ENCODE measurements around the gene ANKRD35.

The ANKRD35 gene

DNA sequence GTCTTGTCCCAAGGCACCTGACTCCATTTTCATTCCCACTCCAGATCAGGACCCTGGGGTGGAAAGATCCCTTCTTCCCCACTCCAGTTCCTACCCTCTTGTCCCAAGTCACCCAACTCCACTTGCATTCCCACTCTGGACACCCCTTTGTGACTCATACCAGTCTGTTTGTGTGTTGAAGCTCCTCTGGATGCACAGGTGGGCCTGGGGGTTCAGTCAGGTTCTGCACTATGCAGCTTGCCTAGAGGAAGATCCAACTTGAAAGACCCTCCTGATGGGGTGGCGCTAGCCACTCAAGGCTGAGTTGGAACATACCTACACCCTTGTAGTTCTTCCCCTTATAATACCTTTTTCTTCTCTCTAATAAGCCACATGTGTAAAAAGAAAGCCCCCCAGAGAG is 9.8 kb upstream of the ANKRD35 start:
- no peak for DNase-seq

GRCh38 chr1:145893306-145894055 is 7.8 kb upstream of the ANKRD35 start:
- DNase-seq = no peak

DNA sequence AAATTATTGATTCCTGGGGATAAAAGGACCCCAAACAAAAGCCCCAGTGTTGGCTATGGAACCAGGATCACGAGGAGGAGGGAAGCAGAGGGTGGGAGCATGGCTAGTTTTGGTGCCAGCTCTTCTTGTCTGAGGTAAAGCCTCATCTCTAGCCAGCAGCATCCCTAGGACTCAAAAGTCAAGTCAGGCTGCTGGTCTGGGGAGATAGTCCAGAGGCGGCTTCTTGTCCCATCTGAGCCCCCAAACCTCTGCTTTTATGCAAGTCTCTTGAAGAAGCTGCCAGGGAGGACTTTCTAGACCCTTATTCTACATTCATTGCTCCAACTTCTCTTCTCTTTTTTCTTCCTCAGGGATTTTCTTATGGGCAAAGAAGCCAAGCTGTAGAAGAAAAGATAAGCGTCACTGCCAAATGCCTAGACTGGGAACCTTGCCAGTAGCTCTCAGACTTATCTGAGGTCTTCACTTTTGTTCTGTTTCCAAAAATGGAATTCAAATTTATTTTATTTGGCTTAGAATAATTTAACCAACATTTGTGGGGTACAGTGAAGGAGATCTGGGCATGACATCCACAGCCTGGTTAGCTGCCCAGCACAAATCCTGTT is 6.9 kb upstream of the ANKRD35 start:
- peak; percentile 30 for DNase-seq

GRCh38 chr1:145891587-145892485 is 6.2 kb upstream of the ANKRD35 start:
- DNase-seq = peak; percentile 100

DNA sequence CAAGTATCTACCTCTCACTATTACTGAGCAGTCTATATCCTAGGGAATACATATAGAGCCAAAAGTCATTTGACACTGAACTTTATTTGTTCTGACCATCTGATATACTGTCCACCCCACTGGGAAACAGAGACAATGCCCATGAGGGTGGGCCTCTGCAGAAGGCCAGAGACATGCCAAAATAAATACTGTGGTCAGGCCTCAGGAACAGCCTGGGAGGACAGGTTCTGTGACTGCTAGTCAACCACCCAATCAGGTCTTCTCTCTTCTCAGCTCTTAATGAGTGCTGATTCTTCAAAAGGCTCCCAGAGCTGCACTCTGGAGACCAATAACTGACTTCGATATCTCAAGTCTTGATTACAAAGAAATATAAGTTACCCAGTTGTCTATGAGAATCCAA is 5.5 kb upstream of the ANKRD35 start:
- no peak for DNase-seq

DNA sequence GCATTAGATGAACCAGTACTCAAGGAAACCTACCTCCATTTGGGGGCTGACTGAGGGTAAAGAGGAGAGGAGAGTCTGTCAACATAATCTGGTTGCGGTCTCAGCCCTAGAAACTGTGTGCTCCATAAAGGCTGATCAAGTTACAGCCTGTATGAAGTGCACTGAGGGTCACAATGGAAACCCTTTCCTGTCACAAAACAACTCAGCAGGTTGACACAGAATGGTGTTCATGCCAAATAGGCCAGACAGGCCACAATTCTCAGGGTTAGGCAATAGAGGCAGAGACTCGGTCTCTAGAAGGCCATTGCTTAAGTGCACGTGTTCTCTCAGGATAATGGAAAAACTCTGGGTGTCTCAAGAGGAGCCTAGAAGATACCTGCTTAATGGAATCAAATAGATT is 4.1 kb upstream of the ANKRD35 start:
- DNase-seq = no peak

- no peak for DNase-seq
Measured at GRCh38 chr1:145887631-145888030, 2.0 kb upstream of the ANKRD35 start.

DNA sequence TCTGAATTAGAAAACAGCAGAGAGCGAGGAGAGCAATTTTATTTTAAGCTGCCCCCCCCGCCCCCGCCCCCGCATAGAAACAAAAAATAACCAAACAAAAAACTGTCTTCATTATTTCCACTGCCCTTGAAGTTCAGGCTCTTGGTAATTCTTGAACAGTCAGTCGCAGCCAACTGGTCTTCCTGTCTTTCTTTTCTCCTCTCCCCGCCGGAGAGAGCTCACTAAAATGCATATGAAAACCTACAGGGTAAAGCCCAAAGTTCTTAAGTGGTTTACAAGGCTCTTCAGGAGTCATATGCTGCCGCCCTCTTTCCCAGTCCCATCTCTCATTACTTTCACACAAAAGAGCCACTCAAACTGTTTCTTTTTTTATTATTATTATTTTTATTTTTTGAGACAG is 1.1 kb upstream of the ANKRD35 start:
- DNase-seq = no peak

DNA sequence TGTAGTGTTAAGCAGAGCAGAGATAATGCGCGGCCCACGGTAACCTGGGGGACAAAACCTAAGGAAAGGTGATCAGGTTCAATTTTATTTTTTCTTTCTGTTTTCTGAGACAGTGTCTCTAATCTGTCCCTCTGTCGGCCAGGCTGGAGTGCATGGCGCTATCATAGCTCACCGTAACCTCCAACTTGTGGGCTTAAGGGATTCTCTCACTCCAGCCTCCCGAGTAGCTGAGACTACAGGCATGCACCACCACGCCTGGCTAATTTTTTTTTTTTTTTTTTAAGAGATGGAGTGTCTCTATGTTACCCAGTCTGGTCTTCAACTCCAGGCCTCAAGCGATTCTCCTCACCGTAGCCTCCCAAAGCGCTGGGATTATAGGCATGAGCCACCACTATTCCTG is 724 bp upstream of the ANKRD35 start:
- DNase-seq = no peak

- peak; percentile 38 for DNase-seq
Measured at GRCh38 chr1:145884675-145885074, 991 bp downstream of the ANKRD35 start.

DNA sequence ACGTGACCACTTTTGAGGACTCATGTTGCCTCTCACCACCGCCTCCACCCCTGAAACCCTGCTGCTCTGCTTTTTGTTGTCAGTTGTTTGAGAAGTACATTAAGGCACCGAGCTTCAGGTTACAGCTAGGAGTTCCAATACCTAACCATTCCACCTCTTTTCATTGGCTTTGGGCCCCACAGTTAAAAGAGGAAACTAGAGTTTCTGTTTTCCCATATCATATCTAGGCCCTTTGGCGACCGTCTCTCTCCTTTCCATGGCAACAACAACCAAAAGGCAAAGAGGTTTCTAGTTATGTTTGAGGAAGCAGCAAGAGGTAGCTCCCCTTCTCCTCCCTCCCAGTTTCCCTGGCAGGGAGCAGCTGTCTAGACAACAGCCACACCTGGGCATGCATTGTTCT is 5.9 kb downstream of the ANKRD35 start:
- DNase-seq = no peak

DNA sequence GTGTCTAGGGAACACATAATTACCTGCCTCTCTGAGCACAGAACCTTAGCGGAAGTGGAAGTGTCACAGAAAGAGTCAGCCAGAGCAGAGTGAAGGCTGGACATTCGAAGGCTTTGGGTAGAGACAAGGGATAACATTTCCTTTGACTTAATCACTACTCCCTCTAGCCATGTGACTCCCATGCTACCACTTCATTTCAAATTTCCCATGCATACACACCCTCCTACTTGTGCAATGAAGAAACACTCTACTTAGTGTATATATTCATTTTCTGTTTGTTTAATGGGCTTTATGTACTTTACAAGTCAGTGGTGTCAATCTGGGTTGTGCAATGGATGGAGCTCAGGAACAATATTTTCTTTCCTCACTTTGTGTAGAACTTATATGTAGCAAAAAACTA is 6.9 kb downstream of the ANKRD35 start:
- DNase-seq = peak; percentile 45

- peak; percentile 13 for DNase-seq
Measured at GRCh38 chr1:145877923-145878486, 7.7 kb downstream of the ANKRD35 start.

DNA sequence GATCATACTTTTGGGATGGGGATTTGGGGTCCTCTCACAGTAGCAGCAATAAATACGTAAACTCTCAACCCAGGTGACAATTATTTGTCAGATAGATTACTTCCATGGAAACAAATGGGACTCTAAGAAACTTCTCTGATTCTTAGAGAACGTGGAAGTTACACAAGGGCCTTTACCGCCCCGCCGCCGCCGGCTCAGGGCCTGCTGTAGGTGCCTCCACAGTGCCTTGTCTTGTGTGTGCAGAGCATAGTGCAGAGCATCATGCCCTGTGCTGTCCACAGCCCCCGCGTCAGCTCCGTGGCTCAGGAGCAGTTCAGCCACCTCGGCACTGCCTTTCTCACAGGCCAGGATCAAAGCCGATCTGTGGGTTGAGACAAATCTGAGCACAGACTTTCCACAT is 11.0 kb downstream of the ANKRD35 start:
- DNase-seq = no peak

DNA sequence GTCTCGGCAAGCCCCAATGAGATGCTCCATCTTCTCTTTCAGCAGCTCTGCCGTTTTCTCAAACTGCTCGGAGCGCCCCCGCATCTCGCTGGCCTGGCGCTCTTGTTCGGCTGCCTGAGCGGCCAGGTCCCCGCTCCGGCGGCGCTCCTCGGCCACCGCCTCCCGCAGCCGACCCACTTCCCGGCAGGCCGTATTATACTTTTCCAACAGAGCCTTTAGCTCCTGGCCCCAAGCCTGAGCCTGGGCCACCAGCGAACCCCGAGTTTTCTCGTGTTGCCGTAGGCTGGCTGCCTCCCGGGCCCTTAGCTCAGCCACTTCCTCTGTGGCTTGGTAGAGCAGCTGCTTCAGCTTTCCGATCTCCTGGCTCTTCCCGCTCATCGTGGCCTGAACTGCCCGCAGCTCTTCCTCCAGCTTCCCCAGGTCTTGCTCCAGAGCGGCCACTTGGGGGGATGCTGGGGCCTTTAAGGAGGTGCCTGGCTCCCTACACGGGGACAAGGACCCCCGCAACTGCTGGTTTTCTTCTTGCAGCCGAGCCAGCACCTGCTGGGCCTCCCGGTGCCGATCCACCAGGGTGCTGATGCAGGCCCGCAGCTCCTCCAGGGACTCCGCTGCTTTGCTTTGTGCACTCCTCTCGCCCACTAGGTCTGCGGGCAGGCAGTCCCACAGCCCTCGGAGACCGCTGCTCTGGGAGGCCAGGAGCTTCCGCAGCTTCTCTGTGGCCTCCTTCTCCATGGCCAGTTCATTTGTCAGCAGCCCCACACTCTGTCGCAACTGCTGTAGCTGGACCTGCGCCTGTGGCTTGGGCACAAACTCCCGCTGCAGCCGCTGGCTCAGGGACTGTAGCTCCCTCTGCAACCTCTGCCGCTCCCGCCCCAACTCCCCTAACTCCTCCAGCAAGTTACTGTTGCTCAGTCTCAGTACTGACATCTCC is 13.4 kb downstream of the ANKRD35 start:
- peak; percentile 69 for DNase-seq

- DNase-seq = no peak
Measured at GRCh38 chr1:145868232-145868631, 17.4 kb downstream of the ANKRD35 start.

- DNase-seq = no peak
Measured at GRCh38 chr1:145863282-145864018, 22.2 kb downstream of the ANKRD35 start.

DNA sequence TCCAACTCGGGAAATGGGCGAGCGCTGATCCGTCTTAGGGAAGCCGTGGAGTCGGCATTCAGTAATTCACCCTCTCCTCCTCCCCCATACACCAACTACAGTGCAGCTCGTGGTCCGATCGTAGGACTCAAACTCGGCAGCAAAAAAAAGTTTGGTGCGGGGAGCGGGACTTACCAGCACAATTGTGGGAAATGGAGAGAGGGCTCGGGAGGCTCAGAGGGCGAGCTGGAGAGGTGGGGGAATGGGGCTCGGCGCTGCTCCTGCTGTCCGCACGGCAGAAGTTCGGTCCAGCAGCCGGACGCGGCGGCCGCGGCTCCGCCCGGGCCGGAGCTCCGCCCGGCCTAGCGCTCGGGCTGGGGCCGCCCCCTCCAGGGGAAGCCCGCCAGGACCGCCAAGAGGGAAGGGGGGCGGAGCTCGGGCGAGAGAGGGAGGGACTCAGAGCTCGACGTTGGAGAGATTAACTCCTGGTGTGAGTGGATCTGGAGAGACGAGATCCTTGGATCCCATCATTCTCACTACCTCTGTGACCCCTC is 26.1 kb downstream of the ANKRD35 start:
- peak; percentile 89 for DNase-seq

DNA sequence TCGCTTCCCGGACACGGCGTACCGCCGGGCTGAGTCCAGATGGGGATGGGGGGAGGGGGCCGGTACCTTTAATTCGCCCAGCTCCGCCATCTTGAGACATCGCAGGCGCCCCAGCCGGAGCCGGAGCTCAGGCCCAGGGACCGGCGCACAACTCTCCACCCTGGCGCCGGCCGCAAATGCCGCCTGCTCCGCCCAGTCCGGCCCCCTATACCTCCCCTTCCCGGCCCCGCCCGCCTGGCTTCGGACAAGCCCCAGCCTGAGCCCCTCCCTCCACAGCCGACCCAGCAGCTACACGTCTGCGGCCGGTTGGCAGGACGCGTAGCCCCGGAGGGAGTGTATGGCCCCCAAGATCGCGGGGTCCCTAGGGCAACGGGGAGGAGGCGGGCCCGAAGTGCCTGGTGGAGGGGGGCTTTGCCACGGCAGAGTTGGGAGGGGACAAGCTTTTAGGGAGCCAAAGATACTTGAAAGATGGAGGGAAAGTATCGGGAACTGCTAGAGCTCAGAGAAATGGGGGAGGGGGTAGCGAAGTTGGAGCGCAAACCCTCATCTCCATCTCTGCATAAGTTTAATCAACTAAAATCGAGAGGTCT is 26.7 kb downstream of the ANKRD35 start, which contains the start of gene PIAS3:
Gene PIAS3, minus strand, starts transcription at position 181 of the 590 bp plus-strand sequence. Its CDS starts 91 bp downstream, at position 90.
- DNase-seq = peak; percentile 94

- peak; percentile 14 for DNase-seq
Measured at GRCh38 chr1:145858238-145858900, 27.3 kb downstream of the ANKRD35 start.

Data from HCEC 1CT (cell line).